Muscle layer of duodenum (tissue), 2 donors: ENCODE results near the gene ATP13A1.

Experiments used
- H3K27ac ChIP-seq: one replicate; pipeline ENCODE4 v1.7.0; 2013; ENCODE audit warnings: mild to moderate bottlenecking, low read length
- H3K27me3 ChIP-seq: one replicate; pipeline ENCODE4 v1.7.0; 2013; ENCODE audit warnings: low read depth, mild to moderate bottlenecking, control low read depth, low read length
- H3K36me3 ChIP-seq, 2 donors: one replicate each; pipeline ENCODE4 v1.7.0; 2013; ENCODE audit warnings: low read length in 2 of 2, control low read depth in 1 of 2, mild to moderate bottlenecking in 1 of 2; ENCODE audit not compliant: insufficient read depth in 2 of 2, control insufficient read depth in 1 of 2
- H3K4me1 ChIP-seq, 2 donors: one replicate each; pipeline ENCODE4 v1.7.0; 2013; ENCODE audit warnings: low read length in 2 of 2, mild to moderate bottlenecking in 2 of 2, control low read depth in 1 of 2, moderate library complexity in 1 of 2; ENCODE audit not compliant: insufficient read depth in 2 of 2, control insufficient read depth in 1 of 2
- H3K4me3 ChIP-seq, 2 donors: one replicate each; pipeline ENCODE4 v1.7.0; 2013; ENCODE audit warnings: low read length in 2 of 2, low read depth in 1 of 2, mild to moderate bottlenecking in 1 of 2
- H3K9me3 ChIP-seq, 2 donors: one replicate each; pipeline ENCODE4 v1.7.0; 2013; ENCODE audit warnings: low read length in 2 of 2, control low read depth in 1 of 2, mild to moderate bottlenecking in 1 of 2; ENCODE audit not compliant: control insufficient read depth in 1 of 2
- donor health status: healthy.

The ATP13A1 gene

GRCh38 chr19:19661675-19662251 is 1.7 kb downstream of the ATP13A1 start:
- peak overlapping the region; percentile 78 to 94 for H3K4me3 ChIP-seq
- peaks cover 11 to 19% of the 10 kb centered on the region in 2 donors for H3K4me1 ChIP-seq
- no peaks in the 10 kb centered on the region for H3K9me3 ChIP-seq
- peaks cover 19 to 27% of the 10 kb centered on the region in 2 donors for H3K36me3 ChIP-seq
- H3K27me3 ChIP-seq: no peaks in the 10 kb centered on the region
- H3K27ac ChIP-seq: peak overlapping the region; percentile 0

DNA sequence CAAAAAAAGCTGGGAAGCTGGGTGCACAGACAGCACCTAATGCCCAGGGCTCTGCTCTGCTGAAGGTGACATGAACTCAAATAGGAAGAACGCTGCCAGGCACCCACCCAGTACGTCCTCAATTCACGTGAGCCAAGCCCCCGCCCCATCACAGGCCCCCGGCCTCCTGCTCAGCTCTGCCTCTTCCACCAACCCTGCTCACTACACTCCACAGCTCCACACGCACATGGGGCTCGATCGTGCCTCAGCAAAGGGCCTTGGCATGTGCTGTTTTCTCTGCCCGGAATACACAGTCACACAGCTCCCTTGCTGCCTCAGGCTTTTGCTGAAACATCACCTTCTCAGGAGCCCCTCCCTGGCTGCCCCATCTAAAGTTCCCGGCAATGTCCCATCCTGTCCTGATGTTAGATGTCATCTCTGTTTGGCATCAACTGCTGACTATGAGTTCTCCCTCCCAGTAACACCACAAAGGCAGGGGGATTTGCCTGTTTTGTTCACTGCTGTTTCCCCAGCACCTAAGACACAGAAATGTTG is 2.3 kb downstream of the ATP13A1 start:
- H3K4me3 ChIP-seq: peak overlapping the region in 1 of 2 donors; percentile 78
- peaks cover 11 to 19% of the 10 kb centered on the region in 2 donors for H3K4me1 ChIP-seq
- H3K36me3 ChIP-seq: peaks cover 24 to 32% of the 10 kb centered on the region in 2 donors
- H3K9me3 ChIP-seq: no peaks in the 10 kb centered on the region
- H3K27me3 ChIP-seq: no peaks in the 10 kb centered on the region
- H3K27ac ChIP-seq: peak overlapping the region; percentile 0

DNA sequence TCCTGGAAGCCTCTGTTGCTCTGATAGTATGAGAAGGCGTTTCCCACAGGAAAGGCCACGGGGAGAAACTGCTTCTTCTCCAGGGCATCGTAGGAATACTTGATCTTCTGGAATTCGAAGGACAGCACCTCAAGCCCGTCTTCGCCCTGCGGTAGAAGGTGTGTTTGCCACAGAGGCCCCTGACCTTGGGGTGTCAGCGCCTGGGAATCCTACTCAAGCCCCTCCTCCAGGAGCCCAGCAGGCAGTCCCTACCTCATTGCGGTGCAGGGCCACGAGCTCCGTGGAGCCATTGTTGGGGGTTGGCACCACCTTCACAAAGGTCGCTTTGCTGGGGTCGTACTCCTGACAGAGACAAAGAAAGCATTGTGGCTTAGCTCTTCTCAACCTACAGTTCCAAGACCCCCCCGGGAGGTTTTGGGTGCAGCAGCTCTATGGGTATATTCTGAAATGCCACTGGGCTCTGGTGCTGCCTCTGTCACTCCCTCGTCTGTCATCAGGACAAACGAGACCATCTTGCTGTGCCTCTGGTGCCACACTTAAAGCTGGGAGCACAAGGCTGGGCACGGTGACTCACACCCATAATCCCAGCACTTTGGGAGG is 3.7 kb downstream of the ATP13A1 start:
- Histone ChIP-seq H3K27ac (no peak overlapping the region), H3K4me3 (no peak overlapping the region), H3K36me3 (peaks cover 39 to 47% of the 10 kb centered on the region in 2 donors), H3K27me3 (no peaks in the 10 kb centered on the region), H3K9me3 (no peaks in the 10 kb centered on the region), H3K4me1 (peaks cover 11 to 19% of the 10 kb centered on the region in 2 donors)

GRCh38 chr19:19657397-19657783 is 6.1 kb downstream of the ATP13A1 start:
- Histone ChIP-seq H3K36me3 (peaks cover 59 to 71% of the 10 kb centered on the region in 2 donors), H3K27ac (no peak overlapping the region), H3K4me3 (no peak overlapping the region), H3K9me3 (no peaks in the 10 kb centered on the region), H3K4me1 (peaks cover 6 to 12% of the 10 kb centered on the region in 2 donors), H3K27me3 (no peaks in the 10 kb centered on the region)

- no peak overlapping the region for H3K27ac ChIP-seq
- H3K36me3 ChIP-seq: peaks cover 65 to 77% of the 10 kb centered on the region in 2 donors
- no peak overlapping the region for H3K4me3 ChIP-seq
- no peaks in the 10 kb centered on the region for H3K27me3 ChIP-seq
- H3K9me3 ChIP-seq: no peaks in the 10 kb centered on the region
- H3K4me1 ChIP-seq: peaks cover 0 to 5% of the 10 kb centered on the region in 2 donors
Observed at GRCh38 chr19:19656451-19657396, 6.8 kb downstream of the ATP13A1 start.

DNA sequence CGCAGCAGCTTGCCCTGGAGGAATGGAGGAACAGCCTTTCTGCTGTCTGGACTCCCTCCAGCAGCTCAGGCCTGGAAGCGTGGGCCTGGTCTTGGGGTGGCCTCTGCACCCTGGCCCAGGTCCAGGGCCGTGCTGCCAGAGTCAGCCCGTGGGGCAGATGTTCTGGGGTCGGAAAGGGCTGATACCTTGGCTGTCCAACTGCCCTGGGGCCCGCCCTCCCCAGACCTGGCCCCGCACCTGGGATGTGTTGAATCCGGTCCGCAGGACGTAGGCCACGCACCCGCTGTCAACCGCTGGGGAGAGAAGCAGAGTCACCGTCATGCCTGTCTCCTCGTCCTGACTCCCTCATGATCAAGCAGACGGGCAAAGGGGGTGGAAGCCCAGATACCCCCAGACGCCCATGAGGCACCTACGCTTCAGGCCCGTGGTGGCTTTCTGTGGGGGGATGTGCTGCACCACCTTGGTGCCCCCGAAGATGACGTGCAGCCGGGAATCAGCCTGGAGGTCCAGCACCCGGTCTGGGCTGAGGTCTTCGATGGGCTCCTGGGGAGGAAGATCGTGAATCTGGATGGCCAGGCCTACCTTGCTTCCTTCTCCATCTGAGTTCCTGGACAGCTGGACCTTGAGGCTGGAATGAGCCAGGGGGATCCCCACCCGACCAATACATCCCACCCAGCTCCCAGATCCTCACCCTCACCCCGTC is 7.7 kb downstream of the ATP13A1 start:
- H3K9me3 ChIP-seq: no peaks in the 10 kb centered on the region
- H3K4me3 ChIP-seq: no peak overlapping the region
- H3K36me3 ChIP-seq: peaks cover 74 to 87% of the 10 kb centered on the region in 2 donors
- H3K4me1 ChIP-seq: no peaks in the 10 kb centered on the region
- H3K27ac ChIP-seq: no peak overlapping the region
- no peaks in the 10 kb centered on the region for H3K27me3 ChIP-seq

DNA sequence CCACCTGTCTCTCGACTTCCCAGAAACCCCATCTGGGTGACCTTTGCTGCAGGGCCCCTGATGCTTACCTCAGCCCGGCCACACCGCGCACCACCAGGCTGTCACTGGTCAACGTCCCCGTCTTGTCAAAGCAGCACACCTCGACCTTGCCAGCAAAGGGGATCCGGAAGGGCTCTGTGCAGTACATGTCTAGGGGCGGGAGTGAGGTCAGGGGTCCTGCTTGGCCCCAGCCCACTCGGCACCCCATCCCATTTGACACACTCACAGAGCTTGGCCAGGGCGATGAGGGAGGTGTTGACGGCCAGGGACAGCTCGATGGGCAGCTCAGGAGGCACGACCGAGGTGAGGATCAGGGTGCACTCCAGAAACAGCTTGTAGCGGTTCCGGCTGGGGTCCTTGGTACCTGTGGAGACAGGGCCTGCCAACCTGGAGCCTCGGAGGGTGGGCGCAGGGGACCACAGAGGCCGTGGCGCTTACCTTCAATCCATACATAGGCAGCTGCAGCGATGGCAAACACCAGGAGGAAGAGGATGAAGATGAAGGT is 8.4 kb downstream of the ATP13A1 start:
- no peaks in the 10 kb centered on the region for H3K9me3 ChIP-seq
- no peak overlapping the region for H3K4me3 ChIP-seq
- no peaks in the 10 kb centered on the region for H3K27me3 ChIP-seq
- H3K36me3 ChIP-seq: peaks cover 80 to 93% of the 10 kb centered on the region in 2 donors
- H3K27ac ChIP-seq: no peak overlapping the region
- no peaks in the 10 kb centered on the region for H3K4me1 ChIP-seq

DNA sequence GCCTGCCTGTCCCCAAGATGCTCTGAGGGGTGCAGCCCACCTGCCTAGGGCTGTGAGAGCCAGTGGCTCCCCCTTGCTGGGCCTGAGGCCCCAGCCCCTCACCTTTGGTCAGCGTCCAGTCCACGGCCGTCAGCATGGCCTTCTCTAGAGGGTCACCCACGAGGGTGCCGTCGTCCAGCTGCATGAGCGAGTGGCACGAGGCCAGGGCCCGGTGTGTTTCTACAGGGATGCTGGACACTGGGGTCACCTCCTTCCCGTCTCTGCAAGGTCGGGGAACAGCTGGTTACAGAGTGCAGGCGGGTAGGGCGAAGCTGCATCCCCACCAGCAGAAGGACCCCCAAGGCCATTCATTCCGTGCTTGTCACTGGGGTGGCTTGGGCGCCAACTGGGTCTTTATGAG is 9.0 kb downstream of the ATP13A1 start:
- H3K4me1 ChIP-seq: no peaks in the 10 kb centered on the region
- H3K27ac ChIP-seq: no peak overlapping the region
- peaks cover 79 to 94% of the 10 kb centered on the region in 2 donors for H3K36me3 ChIP-seq
- H3K9me3 ChIP-seq: no peaks in the 10 kb centered on the region
- no peaks in the 10 kb centered on the region for H3K27me3 ChIP-seq
- H3K4me3 ChIP-seq: no peak overlapping the region

DNA sequence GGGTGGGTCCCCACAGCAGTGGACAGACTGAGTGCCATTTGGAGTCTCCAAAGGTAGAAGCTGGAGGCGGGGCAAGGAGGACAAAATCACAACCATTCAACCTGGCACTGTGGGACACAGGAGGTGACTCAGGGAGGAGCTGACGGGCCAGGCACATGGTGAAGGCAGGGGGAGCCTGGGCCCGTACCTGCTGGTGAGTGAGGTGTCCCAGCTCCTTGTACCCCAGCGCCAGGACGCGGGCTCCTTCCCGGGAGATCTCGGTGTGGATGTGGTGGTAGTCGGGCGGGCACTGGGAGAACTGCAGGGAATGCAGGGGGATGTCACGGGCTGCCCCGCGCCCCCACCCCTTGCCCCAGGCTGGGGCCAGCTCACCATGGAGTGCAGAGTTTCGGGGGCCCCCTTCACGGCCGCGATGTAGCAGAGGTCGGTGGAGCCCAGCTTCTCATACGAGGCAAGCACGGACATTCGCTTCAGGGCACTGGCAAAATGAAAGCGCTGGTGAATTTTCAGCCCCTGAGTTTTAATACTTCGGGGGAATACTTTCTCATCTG is 9.8 kb downstream of the ATP13A1 start:
- Histone ChIP-seq H3K4me3 (no peak overlapping the region), H3K36me3 (peaks cover 81 to 95% of the 10 kb centered on the region in 2 donors), H3K27me3 (no peaks in the 10 kb centered on the region)

DNA sequence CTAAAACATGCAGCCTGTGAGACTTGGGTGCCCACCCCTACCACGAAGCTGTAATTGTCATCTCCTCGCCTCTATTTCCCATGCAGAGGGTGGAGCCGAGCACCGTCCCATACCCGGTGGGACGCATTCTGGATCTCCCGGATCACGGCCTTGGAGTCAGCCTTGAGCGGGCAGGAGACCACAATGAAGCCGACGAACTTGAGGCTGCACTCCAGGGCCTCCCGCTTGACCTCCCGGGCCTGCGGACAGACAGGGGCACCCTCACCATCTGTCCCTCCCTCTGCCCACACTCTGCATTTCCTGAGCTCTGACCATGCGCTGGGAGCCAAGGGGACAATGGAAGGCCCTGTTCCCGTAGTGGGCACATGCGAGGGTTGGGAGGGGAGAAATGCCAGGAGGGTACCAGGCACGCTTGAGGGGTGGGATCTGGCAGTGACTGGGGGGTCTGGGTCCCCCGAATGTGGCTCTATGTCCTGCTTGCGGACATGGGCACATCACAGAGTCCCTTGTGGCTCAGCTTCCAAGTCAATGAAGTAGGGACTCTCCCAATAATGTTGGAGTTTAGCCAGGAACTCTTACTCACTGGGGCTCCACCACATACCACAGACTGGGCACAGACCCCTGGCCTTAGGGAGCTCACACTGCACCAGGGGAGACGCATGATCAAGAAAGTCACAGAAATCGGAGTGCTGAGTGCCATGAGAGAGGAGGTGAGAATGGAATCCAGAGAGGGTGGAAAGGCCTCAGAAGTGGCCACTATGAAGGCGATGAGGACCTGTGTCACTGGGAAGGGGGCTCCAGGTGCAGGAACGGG is 10.8 kb downstream of the ATP13A1 start:
- Histone ChIP-seq H3K36me3 (peaks cover 77 to 94% of the 10 kb centered on the region in 2 donors), H3K27me3 (no peaks in the 10 kb centered on the region), H3K4me1 (no peaks in the 10 kb centered on the region), H3K27ac (no peak overlapping the region), H3K4me3 (no peak overlapping the region), H3K9me3 (no peaks in the 10 kb centered on the region)

More for the DNA sequence above, 9.8 kb downstream of the ATP13A1 start:
- H3K27ac ChIP-seq: no peak overlapping the region
- H3K9me3 ChIP-seq: no peaks in the 10 kb centered on the region
- no peaks in the 10 kb centered on the region for H3K4me1 ChIP-seq
